K562 (cell line): ENCODE measurements around the gene MTHFSD. TPM values are rescaled to one million over a fixed set of nuclear protein-coding genes. Genes with fewer than 3 reads are reported as not detected.

Experiments used
- ATAC-seq: fragments of 200-7000 bp; cut with Tn5 transposase; 3 replicates; pipeline ENCODE4 v1.9.1; 2020; ENCODE audit warnings: moderate library complexity
- BruUV-seq: library from RNA; stranded (reverse); fragments of 400-500 nt; replicated peaks from 2 replicates; lab custom pipeline; 2021; lab: Mats Ljungman, UMichigan
- CTCF ChIA-PET: fragments of 300-600 bp; formaldehyde crosslinking; extraction: SDS; loops from one replicate; lab custom pipeline; 2021; ENCODE audit warnings: low intra/inter-chr PET ratio; lab: Yijun Ruan, JAX
- POLR2A ChIA-PET: fragments of 300-600, 350-650 bp; sonication (Branson Sonifier 250); formaldehyde crosslinking; extraction: SDS; loops from one replicate; lab custom pipeline; 2021; ENCODE audit warnings: antibody characterized with exemption, inconsistent platforms; lab: Yijun Ruan, JAX
- DNase-seq, 4 experiments: peaks; one replicate each; pipeline versions ENCODE4 v3.0.0 to v3.0.0-alpha.2; 2011 to 2018; ENCODE audit warnings: low spot score in 3 of 4, mixed read lengths in 3 of 4; ENCODE audit errors: extremely low read depth in 1 of 4
- FAIRE-seq: peaks from 2 replicates; lab custom pipeline; 2011; peaks lifted over from hg19 to GRCh38; lab: Jason Lieb, UNC
- H2AFZ ChIP-seq: 2 replicates; pipeline ENCODE4 v1.6.0; 2011; ENCODE audit warnings: low read depth, low read length, control low read depth, inconsistent platforms
- H3K27ac ChIP-seq: fragments of 200-600 bp; 3 replicates; pipeline ENCODE4 v1.8.0; 2011; ENCODE audit warnings: low read depth, mild to moderate bottlenecking, control low read depth, inconsistent platforms, low read length, moderate library complexity, mixed read lengths; ENCODE audit errors: extremely low read depth
- H3K27me3 ChIP-seq, 2 experiments: fragments of 300-600 bp in 1 of 2; 2 replicates in 1 of 2; 3 replicates in 1 of 2; pipeline versions ENCODE4 v1.6.0 to v1.8.0; 2011; ENCODE audit warnings: inconsistent platforms in 2 of 2, low read length in 2 of 2, mild to moderate bottlenecking in 1 of 2, mixed read lengths in 1 of 2, moderate library complexity in 1 of 2; ENCODE audit not compliant: control insufficient read depth in 2 of 2, insufficient read depth in 2 of 2
- H3K36me3 ChIP-seq: fragments of 300-600 bp; 3 replicates; pipeline ENCODE4 v1.8.0; 2011; ENCODE audit warnings: mild to moderate bottlenecking, low read length, inconsistent platforms; ENCODE audit not compliant: control insufficient read depth, insufficient read depth
- H3K4me1 ChIP-seq, 2 experiments: fragments of 200-600 bp in 1 of 2; replicated peaks in 1 of 2; 2 replicates in 1 of 2; 3 replicates in 1 of 2; pipeline versions ENCODE4 v1.5.1 to v1.8.0; 2011; ENCODE audit warnings: inconsistent platforms in 2 of 2, low read length in 2 of 2, mild to moderate bottlenecking in 1 of 2, mixed read lengths in 1 of 2, moderate library complexity in 1 of 2; ENCODE audit not compliant: control insufficient read depth in 2 of 2, insufficient read depth in 2 of 2
- H3K4me2 ChIP-seq: 2 replicates; pipeline ENCODE4 v1.6.1; 2011; ENCODE audit warnings: low read length, control low read depth, inconsistent platforms, mixed read lengths; ENCODE audit not compliant: insufficient read depth
- H3K4me3 ChIP-seq: fragments of 200-600 bp; sonication (generic), shearing (Covaris generic); 2 replicates; pipeline ENCODE4 v1.5.1; 2016; ENCODE audit warnings: control low read depth, inconsistent platforms
- H3K79me2 ChIP-seq: fragments of 200-600 bp; 3 replicates; pipeline ENCODE4 v1.8.0; 2011; ENCODE audit warnings: low read length, inconsistent platforms; ENCODE audit not compliant: control insufficient read depth, insufficient read depth
- H3K9ac ChIP-seq, 2 experiments: 2 replicates each; pipeline versions ENCODE4 v1.6.0 to v1.6.1; 2011; ENCODE audit warnings: low read depth in 2 of 2, low read length in 2 of 2, control low read depth in 1 of 2, inconsistent platforms in 1 of 2, mild to moderate bottlenecking in 1 of 2, mixed read lengths in 1 of 2; ENCODE audit not compliant: insufficient read depth in 1 of 2
- H3K9me1 ChIP-seq: one replicate; pipeline ENCODE4 v1.6.0; 2011; ENCODE audit warnings: inconsistent platforms, mild to moderate bottlenecking, low read length, moderate library complexity; ENCODE audit not compliant: control insufficient read depth, insufficient read depth
- H3K9me3 ChIP-seq: replicated peaks from 2 replicates; pipeline ENCODE4 v1.5.1; 2011; ENCODE audit warnings: low read depth, low read length, inconsistent platforms; ENCODE audit not compliant: control insufficient read depth, insufficient read depth
- H4K20me1 ChIP-seq: replicated peaks from 2 replicates; pipeline ENCODE4 v1.6.1; 2011; ENCODE audit warnings: low read length, inconsistent platforms, mixed read lengths; ENCODE audit not compliant: control insufficient read depth, insufficient read depth
- AFF1 ChIP-seq, 2 experiments: fragments of 450-650 bp; IDR thresholded peaks; 2 replicates each; pipeline ENCODE4 v1.6.1; 2018; ENCODE audit warnings: mild to moderate bottlenecking in 2 of 2, low read depth in 1 of 2; ENCODE audit not compliant: partially characterized antibody in 2 of 2
- ASH1L ChIP-seq: fragments of 450-650 bp; IDR thresholded peaks from 2 replicates; pipeline ENCODE4 v1.6.1; 2018; ENCODE audit warnings: borderline replicate concordance, mild to moderate bottlenecking, low read depth; ENCODE audit not compliant: partially characterized antibody
- CBX8 ChIP-seq: fragments of 200-600 bp; sonication (generic); IDR thresholded peaks from 2 replicates; pipeline ENCODE4 v1.6.1; 2012; ENCODE audit warnings: borderline replicate concordance, mixed run types, low read depth, mild to moderate bottlenecking, moderate library complexity, mixed read lengths, low read length, control low read depth, inconsistent platforms; ENCODE audit not compliant: poor library complexity, severe bottlenecking; ENCODE audit errors: extremely low read depth
- CREBBP ChIP-seq: IDR thresholded peaks from one replicate; pipeline ENCODE4 v1.6.1; 2012; ENCODE audit warnings: low read depth, mild to moderate bottlenecking, control low read depth, inconsistent platforms, low read length
- EGR1 ChIP-seq: fragments of 450-650 bp; conservative IDR thresholded peaks from 2 replicates; pipeline ENCODE4 v1.6.1; 2017; ENCODE audit warnings: mild to moderate bottlenecking
- MAX ChIP-seq: sonication (generic); formaldehyde crosslinking; IDR thresholded peaks from 2 replicates; pipeline ENCODE4 v1.9.0; 2022; ENCODE audit warnings: mild to moderate bottlenecking, missing genetic modification reagents
- WGBS: fragments of 100-300 bp; shearing (Covaris generic); methylation state at CpG from one replicate; pipeline ENCODE4 v1.1.6; 2016; ENCODE audit warnings: low coverage, mixed read lengths; ENCODE audit not compliant: insufficient coverage; ENCODE audit errors: missing lambda C conversion rate; 5-methylcytosine and 5-hydroxymethylcytosine counted together
- in situ Hi-C: fragments of 300-500 bp; cut with MboI; formaldehyde crosslinking; loops from 4 replicates; pipeline ENCODE4 v1.15.0; 2018; ENCODE audit warnings: inconsistent platforms, mixed read lengths
- intact Hi-C: fragments of 100-400 bp; cut with micrococcal nuclease; formaldehyde crosslinking; loops from 2 replicates; pipeline ENCODE4 v1.14.2; 2022
- polyA plus RNA-seq, 8 experiments: library from polyadenylated mRNA; depleted of rRNA in 4 of 8; stranded (reverse) in 5 of 8; unstranded in 3 of 8; fragments of >200 nt; fragmentation: Nextera tagmentation in 2 of 8; fragmentation: Illumina TruSeq in 1 of 8; extraction: Ambion mirVana in 2 of 8; extraction: Trizol in 1 of 8; gene quantifications; 2 replicates each; pipeline versions ENCODE4 v1.2.1 to v1.2.3, GENCODE V29; 2011 to 2014; ENCODE audit warnings: inconsistent platforms in 1 of 8, missing spikeins in 1 of 8
- total RNA-seq, 7 experiments: library from RNA; depleted of rRNA in 6 of 7; stranded (reverse); fragments of >200 nt in 6 of 7; fragmentation: Illumina TruSeq in 2 of 7; extraction: Trizol in 2 of 7; gene quantifications; 2 replicates each; pipeline versions ENCODE4 v1.2.1 to v1.2.3, GENCODE V29; 2011 to 2021; ENCODE audit warnings: low replicate concordance in 1 of 7

The MTHFSD gene
- total and polyA plus RNA-seq, 9 of the 15 experiments (the other 6 are each of a cell fraction or from before 2014, with no cell fraction given), result 3.2 to 20.2 (median 12.0) TPM

- no peak for TF ChIP-seq ASH1L
- TF ChIP-seq EGR1, result no peak
- no peak for TF ChIP-seq CBX8
Observed at GRCh38 chr16:86514481-86515376, 40.3 kb downstream of the MTHFSD start (continued).

GRCh38 chr16:86513471-86514277 lies 41.4 kb downstream of the MTHFSD start:
- peaks cover 0 to 5% of the 10 kb centered on the region in 2 experiments; a peak in 2 of 5 replicates for H3K4me1 ChIP-seq
- DNase-seq (no peak), ATAC-seq (no peak), FAIRE-seq (no peak)
- H3K4me2 ChIP-seq, result no peak overlapping the region
- H3K79me2 ChIP-seq, result no peaks in the 10 kb centered on the region
- no peaks in the 10 kb centered on the region for H3K9me3 ChIP-seq
- H3K9ac ChIP-seq, result no peak overlapping the region
- peaks cover 3% of the 10 kb centered on the region; the same call in 1 of the 2 replicates for H4K20me1 ChIP-seq
- intact Hi-C loops (loop anchor here (10.0 kb wide), 1 partner anchor 469 kb away; no protein-coding TSS in a partner anchor), in situ Hi-C loops (loop anchor here (10.0 kb wide), 2 partner anchors 469 to 689 kb away; no protein-coding TSS in a partner anchor)
- H3K27ac ChIP-seq, result no peak overlapping the region
- no peaks in the 10 kb centered on the region for H3K9me1 ChIP-seq
- no peak overlapping the region for H2AFZ ChIP-seq
- POLR2A ChIA-PET, result interaction anchor here (0.7 kb wide), 1 partner anchor 179 kb away, joined by 4 read pairs; no protein-coding TSS in a partner anchor
- H3K4me3 ChIP-seq, result no peak overlapping the region
- CTCF ChIA-PET, result no interaction called here
- H3K27me3 ChIP-seq, result peaks cover 28 to 59% of the 10 kb centered on the region in 2 experiments; a peak in 4 of 5 replicates
- WGBS, result 36% methylated on average over 28 of the region's 35 CpGs
- no peaks in the 10 kb centered on the region for H3K36me3 ChIP-seq
- no TSS peak for BruUV-seq
- TF ChIP-seq CREBBP, result no peak
- TF ChIP-seq MAX (CRISPR knock-in tag), result no peak
- no peak for TF ChIP-seq AFF1 (IDR thresholded peaks at IDR 0.05; ENCODE audit: low read depth in 1 of 2, partially characterized antibody in 2 of 2)
